GM18507 (cell line): ENCODE data around the gene CLTB.

ENCODE experiments used
- DNase-seq: peaks from one replicate; pipeline ENCODE4 v3.0.0; 2011; ENCODE audit warnings: low read depth; ENCODE audit not compliant: insufficient read length; ENCODE audit errors: extremely low spot score
- FAIRE-seq: peaks from 2 replicates; lab custom pipeline; 2011; peaks lifted over from hg19 to GRCh38; lab: Jason Lieb, UNC

Gene CLTB

DNA sequence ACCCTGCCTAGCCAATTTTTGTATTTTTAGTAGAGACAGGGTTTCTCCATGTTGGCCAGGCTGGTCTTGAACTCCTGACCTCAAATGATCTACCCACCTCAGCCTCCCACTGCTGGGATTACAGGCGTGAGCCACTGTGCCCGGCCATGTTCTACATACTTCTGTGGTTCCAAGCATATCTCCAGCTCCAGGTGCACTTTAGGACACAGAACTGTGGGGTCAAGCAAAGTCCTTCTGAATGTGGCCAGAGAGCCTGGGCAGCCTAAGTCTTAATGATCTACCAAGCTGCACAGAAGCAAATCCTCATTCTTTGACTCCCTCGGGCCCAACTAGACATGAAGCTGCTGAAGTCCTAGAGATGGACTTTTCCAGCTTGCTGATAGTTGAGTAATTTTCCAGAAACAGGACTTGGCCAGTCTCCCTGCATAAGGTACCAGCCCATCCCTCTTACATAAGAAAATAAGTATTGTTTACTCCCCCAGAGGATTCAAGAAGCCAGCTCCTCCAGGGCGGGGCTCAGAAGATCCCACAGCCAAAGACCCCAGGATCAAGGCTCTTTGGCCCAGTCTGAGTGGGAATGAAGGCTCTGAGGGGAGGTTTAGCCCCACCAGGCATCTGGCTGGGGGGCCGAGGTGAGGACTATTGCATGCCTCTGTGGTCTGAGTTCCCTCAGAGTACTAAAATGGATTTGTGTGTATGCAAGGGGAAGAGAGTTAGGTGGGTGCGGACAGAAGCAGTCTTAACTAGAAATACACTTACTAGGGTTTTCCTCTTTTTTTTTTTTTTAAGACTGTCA, 8.7 kb downstream of the CLTB start:
- no peak for FAIRE-seq
- no peak for DNase-seq

DNA sequence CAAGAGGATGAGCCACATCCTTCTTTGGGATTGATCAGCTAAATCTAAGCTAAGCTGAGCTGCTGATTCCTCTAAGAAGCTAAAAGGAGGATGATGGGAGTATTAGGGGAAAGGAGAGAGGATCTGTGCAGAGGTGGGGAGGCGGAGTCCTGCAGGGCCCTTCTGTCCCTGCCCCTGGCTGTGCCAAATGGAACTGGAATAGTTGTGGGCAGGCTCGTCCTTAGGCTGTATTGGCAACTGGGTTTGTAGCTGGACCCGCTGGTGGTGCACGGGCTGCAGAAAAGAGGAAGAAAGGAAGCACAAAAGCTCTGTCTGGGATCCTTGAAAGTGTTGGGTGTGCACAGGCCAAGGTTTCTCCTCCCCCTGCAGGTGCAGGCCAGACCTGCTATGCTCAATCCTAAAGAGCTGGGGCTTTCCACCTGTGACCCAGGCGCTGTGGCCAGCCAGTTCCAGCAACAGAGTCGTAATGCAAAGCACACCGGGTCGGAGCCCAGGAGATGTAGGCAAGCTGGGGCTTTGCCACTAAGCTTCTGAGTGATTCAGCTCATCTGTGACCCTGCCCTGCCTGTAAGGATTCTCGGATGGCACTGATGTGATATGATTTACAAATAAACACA, 9.8 kb downstream of the CLTB start:
- FAIRE-seq, result no peak

DNA sequence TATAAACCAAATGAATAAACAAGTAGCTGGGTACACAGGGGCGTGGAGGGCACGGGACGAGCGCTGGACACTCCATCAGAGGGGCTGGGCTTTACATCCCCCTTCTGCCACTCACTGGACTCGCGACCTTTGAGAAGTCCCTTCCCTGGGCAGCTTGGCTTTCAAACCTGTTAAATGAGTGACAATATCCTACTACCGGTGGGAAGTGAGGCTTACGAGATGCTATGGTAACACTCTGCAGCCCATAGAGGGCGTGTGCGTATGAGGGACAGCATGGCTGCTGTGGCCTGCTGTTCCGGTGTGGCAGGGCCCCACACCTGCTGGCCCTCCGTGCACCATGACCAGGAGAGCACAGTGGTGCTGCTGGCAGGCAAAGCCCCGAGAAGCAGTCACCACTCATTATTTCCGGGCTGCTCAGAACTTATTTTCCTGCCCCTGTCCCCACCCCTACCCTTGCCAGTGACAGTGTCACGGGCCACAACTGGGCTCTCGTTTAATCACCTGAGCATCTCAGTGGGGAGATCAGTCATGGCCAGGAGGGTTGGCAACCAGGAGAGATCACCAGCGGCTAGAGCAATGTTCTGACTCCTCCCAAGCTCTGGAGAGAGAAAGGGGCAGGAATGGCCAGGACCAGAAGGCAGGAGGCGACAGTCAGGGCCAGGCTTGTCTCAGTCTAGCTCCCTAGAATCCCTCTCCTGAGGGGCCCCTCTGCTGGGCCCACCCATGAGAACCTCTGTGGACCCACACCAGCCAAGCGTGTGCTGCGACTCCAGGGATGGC, 10.5 kb downstream of the CLTB start:
- DNase-seq, result no peak
- FAIRE-seq, result no peak

More for the DNA sequence above, 9.8 kb downstream of the CLTB start:
- no peak for DNase-seq

DNA sequence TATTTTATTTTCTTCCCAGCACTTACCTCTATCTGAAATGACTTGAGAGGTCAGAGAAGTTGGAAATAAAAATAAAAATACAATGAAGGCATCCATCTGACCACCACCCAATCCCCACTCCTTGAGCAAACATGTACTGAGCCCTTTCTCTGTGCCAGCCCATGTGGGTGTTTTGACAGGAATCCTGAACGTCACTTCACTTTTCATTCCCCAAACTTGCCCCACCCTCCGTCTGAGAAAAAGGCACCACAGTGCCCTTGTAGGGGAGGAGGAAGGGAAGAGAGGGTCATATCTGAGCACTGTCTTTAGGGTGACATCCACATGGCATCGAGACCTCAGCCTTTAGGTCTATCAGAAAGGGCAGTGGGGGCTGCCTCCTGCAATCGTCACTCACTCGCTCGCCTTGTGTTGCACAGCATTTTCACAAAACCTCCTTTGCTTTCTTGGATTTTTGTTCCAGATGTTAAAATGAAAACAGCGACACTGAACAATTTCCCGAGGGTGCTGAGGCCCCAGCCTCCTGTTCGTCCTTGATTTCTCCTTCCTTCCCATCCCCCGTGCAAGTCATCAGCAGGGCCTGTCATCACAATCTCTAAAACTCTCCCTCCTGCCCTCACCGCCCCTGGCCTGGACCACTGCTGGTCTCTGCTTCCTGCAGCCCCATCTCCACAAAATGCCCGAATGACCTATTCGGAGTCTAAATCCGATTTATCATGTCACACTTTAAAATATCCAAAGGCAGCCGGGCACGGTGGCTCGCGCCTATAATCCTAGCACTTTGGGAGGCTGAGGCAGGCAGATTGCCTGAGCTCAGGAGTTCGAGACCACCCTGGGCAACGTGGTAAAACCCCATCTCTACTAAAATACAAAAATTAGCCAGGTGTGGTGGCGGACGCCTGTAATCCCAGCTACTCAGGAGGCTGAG, 14.8 kb downstream of the CLTB start:
- no peak for FAIRE-seq
- no peak for DNase-seq

DNA sequence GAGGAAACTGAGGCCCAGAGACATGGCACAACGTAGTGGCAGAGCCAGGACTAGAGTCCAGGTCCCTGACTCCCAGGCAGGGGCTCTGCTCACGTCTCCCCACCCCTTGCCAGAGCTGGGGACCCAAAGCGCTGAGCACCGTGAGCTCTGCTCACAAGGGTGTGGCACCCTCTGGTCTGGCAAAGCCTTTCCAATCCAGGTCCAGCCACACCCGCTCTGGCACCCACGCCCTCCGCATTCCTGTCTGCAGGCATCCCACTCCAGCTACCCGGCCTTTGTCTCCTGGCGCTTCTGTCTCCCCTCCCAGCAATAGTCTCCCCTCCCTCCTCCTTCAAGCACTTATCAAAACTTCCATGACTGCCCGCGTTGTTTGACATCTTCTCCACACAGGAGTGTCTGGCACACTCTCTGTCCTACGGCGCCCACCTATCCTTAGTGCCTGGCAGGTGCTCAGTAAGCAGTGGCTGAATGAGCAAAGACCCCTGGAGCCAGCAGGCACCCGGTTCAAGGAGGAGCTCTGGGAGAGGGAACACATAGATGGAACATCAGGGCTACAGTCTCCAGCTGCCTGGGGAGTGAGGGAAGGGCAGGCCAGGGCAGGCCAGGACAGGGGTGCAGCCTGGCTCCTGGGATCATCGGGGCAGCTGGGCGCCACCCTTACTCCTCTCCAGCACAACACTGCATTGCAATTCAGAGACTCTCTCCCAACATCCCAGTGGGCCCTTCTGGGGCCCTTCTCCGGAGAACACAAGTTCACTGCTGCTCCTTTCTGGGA, 15.8 kb downstream of the CLTB start:
- no peak for FAIRE-seq
- no peak for DNase-seq

DNA sequence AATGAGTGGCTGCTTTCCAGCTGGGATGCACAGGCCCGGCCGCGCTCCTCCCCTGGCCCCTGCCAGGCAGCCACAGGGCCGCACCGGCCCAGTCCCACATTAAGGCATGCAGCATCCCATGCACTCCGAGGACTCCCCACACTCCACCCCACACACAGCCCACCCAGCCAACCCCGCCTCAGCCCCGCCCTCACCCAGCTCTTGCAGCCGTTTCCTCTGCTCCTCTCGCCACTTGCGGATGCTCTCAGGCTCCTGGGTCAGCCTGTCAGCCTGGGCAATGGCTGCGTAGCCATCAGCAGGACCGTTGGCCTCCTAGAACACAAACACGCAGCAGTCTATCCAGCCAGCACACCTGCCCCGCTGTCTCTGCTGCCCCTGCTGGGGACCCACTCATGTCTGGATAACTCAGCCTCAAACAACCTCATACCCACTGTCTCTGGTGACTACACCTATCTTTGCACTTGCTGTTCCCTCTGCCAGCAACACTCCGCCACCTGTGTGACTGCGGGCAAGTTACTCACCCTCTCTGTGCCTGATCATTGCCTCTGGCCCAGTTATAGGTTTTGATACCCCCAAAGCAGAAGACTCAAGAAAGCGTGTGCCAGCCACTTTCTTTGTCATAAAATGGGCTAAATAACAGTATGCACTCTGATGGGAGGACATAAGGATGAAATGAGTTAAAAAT, 18.5 kb downstream of the CLTB start:
- no peak for FAIRE-seq
- DNase-seq, result no peak

DNA sequence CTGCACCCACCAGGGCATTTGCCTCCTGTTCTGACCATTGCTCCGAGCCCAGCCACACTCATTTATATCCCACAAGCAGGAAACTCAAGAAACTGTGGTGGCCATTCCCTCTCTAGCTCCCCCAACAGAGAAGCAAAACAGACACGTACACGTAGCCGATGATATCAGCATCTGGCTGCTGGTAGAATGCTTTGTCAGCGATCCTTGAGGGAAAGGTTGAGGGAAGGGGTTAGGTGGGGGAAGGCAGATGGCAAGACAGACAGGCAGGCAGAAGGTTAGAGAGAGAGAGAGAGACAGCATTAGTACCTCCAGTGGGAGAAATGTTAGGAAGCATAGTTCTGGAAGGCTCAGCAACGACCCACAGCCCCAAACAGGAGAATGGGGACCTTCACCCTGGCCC, 20.0 kb downstream of the CLTB start:
- FAIRE-seq (no peak), DNase-seq (no peak)

DNA sequence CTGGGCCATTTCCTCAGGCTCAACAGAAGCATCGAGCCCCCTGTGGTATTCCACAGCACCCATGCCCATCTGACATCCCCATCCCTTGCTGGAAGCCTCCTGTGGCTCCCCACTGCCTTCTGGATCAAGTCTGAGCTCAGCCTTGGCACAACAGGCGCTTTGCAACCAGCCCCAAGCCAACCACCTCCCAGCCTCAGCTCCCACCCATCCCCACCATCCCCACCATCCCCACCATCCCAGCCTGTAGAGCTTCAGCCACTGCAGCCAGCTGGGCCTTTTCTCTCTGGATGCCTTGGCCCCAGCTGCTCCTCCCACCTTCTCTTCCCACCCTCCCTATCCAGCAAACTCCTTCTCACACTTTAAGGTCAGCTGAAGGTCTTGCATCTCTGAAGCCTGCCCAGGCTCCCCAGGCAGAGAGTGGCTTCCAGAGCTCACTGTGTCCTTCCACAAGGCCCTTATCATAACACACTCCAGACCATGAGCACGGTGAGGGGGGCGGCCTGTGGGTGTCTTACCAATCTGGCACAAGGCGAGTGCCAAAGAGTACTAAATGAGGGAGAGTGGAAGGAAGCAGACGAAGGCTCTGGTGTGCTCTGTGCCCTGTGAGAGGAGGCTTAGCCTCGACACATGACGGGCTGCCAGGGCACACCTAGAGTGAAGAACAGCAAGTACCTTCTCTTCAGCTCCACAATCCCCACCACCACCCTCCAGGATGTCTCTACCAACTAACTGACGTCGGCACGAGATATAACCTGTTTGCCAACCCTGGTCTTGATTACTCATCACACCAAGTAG, 21.3 kb downstream of the CLTB start:
- no peak for FAIRE-seq
- DNase-seq, result no peak

DNA sequence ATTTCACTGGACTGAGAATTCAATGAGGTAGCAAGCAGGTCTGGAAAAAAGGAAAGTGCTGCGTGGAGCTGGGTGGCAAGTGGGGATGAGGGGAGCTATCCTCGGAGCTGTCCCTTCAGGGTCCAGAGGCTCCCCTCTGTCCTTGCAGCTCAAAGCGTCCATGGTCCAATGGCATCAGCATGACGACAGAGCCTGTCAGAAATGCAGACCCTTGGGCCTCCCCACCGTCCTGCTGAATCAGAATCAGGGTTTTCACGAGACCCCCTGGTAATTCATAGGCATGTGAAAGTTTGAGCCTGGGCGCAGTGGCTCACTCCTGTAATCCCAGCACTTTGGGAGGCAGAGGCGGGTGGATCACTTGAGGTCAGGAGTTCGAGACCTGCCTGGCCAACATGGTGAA, 22.2 kb downstream of the CLTB start:
- DNase-seq (no peak), FAIRE-seq (no peak)

DNA sequence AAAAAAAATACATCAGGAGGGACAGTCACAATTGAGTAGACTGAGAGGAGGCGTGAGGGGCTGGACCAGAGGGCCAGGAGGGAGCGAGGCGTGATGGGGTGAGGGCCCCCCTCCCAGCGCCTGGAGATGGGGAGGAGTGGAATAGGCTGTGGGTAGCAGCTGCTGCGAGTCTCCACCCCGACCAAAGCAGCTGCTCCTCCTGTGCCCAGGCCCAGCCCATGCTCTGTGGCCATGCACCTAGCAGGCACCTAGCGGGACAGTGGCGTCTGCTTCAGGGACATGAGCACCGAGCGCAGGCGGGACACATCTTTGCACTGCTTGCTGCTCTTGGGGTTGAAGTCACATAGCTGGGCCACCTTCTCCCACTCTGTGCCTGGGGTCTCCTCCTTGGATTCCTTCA, 23.8 kb downstream of the CLTB start:
- DNase-seq (no peak), FAIRE-seq (no peak)

DNA sequence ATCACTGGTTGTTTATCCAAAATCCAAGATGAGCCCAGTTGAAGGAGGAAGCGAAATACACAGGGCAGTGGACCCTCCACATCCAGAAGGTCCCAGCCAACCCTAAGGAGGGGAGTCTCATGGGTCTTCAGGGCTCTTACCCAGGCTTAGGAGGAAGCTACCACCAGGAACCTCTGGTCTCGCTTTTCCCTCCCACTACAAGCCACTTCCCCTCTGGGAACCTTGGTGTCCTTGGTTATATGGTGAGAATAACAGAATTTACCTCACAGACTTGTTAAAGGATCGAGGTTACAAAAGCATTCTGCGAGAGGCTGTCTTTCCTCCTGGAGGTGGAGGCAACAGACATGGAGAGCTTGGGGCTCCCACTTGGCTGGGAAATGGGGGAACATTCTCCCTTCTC, 24.3 kb downstream of the CLTB start:
- no peak for FAIRE-seq
- DNase-seq, result no peak

DNA sequence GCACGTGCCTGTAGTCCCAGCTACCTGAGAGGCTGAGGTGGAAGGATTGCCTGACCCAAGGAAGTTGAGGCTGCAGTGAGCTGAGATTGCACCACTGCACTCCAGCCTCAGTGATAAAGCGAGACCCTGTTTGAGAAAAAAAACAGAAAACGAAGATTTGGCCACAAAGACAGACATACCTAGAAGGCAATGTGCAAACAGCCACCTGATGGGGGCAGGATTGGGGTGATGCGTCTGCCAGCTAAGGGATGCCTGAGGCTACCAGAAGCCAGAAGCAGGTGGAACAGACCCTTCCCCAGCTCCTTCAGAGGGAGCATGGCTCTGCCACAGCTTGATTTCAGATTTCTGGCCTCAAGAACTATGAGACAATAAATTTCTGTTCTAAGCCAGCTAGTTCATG, 24.9 kb downstream of the CLTB start:
- no peak for FAIRE-seq

DNA sequence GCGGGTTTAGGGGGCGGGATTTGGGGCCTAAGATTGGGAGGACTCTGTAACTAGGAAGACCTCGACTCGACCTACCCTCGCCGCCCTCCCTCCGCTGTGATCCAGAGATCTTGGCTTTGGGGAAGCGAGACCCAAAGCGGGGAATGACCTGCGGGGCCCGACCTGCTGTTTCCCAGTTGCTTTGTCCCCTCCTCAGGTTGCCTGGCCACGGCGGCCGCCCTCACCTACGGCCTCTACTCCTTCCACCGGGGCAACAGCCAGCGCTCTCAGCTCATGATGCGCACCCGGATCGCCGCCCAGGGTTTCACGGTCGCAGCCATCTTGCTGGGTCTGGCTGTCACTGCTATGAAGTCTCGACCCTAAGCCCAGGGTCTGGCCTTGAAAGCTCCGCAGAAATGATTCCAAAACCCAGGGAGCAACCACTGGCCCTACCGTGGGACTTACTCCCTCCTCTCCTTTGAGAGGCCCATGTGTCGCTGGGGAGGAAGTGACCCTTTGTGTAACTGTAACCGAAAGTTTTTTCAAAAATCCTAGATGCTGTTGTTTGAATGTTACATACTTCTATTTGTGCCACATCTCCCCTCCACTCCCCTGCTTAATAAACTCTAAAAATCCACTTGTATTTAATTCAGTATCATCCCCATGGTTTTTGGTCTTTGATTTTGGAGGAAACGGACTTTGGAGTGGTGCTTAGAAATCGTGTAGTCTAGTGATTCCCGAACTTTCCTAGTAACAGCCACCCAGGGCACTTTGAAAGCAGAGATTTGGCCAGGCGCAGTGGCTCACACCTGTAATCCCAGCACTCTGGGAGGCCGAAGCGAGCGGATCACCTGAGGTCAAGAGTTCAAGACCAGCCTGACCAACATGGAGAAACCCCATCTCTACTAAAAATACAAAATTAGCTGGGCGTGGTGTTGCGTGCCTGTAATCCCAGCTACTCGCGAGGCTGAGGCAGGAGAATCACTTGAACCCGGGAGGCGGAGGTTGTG, 26.9 kb downstream of the CLTB start:
- FAIRE-seq (peak; percentile 52), DNase-seq (no peak)

More for the DNA sequence above, 24.9 kb downstream of the CLTB start:
- DNase-seq, result no peak

DNA sequence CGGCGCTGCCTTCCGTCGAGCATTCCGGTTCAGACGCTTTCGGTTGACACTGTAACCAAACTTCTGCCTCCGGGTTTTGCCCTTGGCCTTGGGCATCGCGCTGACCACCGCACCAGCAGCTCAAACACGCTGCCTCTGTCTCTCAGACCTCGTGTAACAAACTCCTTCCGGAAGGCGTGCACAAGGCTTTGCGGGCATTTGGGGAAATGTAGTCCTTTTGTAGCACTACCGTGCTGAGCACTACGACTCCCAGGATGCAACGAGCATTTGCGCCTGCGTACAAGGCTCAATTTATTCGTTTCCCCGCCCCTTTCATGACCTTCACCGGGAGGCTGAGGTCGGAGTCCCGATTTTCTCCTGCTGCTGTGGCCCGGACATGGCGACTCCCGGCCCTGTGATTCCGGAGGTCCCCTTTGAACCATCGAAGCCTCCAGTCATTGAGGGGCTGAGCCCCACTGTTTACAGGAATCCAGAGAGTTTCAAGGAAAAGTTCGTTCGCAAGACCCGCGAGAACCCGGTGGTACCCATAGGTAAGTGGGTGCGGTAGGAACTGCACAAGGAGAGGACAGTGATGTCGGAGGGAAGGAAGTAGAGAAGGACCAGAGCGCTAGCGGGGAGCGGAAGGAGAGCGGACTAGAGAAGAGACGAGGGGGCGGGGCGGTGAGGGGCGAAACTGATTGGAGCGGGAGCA, 27.8 kb downstream of the CLTB start, which contains the start of the genes HIGD2A and NOP16:
Gene HIGD2A (plus strand): TSS at position 308 of the 691 bp plus-strand sequence. CDS start 69 bp downstream, at position 377.
Gene NOP16 (minus strand): TSS at position 155 of the 691 bp plus-strand sequence. CDS start 59 bp downstream, at position 96.
- DNase-seq (peak; percentile 93), FAIRE-seq (peak; percentile 99)

DNA sequence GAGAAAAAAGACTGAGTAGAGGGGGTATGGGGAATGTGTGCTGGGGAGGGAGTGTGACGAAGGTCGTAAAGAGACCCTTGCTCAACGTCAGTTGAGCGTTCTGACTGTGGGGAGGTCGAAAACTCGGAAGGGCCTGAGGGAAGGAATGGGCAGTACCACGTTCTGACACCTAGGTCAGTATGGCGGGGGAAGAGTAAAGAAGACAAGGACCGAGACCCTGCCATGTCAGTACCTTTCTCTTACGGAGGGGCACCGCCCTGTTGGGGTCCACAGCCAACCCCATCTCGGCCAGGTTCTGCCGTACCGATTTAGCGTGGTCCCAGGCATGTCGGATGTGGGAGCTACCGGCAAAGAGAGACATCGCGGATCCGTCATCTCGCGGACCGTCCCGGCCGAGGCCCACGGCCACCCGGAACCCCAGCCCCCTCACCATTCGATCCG, 28.3 kb downstream of the CLTB start:
- FAIRE-seq, result no peak

More for the DNA sequence above, 28.3 kb downstream of the CLTB start:
- no peak for DNase-seq
